RWPE1 (cell line): ENCODE measurements around the gene PCSK2.

Experiments
- CTCF ChIA-PET: fragments of 350-600 bp; sonication (Branson Sonifier 250); formaldehyde crosslinking; extraction: SDS; loops from one replicate; lab custom pipeline; 2021; lab: Yijun Ruan, JAX
- POLR2A ChIA-PET: fragments of 400-600 bp; formaldehyde crosslinking; extraction: SDS; loops from one replicate; lab custom pipeline; 2020; ENCODE audit warnings: antibody characterized with exemption; ENCODE audit not compliant: low non-redundant PET; lab: Yijun Ruan, JAX
- DNase-seq: peaks from one replicate; pipeline ENCODE4 v3.0.0; 2012; ENCODE audit warnings: low spot score
- H3K27ac ChIP-seq: fragments of 450-650 bp; 2 replicates; pipeline ENCODE4 v1.5.1; 2017
- TF ChIP-seq, protein P1 (sequence below): fragments of 450-650 bp; conservative IDR thresholded peaks from 2 replicates; pipeline ENCODE4 v1.5.1; 2017; ENCODE audit warnings: low read depth, mild to moderate bottlenecking

PCSK2 gene

DNA sequence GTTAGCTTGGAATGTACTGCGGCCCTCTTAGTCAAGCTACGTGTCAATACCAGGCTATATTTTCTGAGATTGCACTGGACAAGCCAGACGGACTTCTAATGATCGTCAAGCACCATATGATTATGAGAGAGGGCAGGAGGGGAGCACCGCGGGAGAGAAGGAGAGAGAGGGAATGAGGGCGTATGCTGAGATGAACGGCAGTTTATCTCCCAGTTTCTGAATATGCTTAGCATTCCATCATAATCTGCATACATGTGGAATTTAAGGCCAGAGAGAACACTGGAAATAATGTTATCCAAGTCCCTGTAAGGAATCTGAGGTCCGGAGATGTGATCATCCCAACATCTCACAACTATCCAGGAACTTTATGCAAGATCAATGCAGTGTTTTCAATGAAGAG, 244.1 kb downstream of the PCSK2 start:
- DNase-seq = no peak
- POLR2A ChIA-PET = no interaction called here
- TF ChIP-seq, protein P1, sequence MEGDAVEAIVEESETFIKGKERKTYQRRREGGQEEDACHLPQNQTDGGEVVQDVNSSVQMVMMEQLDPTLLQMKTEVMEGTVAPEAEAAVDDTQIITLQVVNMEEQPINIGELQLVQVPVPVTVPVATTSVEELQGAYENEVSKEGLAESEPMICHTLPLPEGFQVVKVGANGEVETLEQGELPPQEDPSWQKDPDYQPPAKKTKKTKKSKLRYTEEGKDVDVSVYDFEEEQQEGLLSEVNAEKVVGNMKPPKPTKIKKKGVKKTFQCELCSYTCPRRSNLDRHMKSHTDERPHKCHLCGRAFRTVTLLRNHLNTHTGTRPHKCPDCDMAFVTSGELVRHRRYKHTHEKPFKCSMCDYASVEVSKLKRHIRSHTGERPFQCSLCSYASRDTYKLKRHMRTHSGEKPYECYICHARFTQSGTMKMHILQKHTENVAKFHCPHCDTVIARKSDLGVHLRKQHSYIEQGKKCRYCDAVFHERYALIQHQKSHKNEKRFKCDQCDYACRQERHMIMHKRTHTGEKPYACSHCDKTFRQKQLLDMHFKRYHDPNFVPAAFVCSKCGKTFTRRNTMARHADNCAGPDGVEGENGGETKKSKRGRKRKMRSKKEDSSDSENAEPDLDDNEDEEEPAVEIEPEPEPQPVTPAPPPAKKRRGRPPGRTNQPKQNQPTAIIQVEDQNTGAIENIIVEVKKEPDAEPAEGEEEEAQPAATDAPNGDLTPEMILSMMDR = no peak
- CTCF ChIA-PET = no interaction called here
- H3K27ac ChIP-seq = no peak overlapping the region

GRCh38 chr20:17471606-17472187, 244.9 kb downstream of the PCSK2 start:
- ChIA-PET POLR2A (no interaction called here), CTCF (no interaction called here)
- TF ChIP-seq, protein P1 = no peak
- no peak for DNase-seq
- no peak overlapping the region for H3K27ac ChIP-seq

DNA sequence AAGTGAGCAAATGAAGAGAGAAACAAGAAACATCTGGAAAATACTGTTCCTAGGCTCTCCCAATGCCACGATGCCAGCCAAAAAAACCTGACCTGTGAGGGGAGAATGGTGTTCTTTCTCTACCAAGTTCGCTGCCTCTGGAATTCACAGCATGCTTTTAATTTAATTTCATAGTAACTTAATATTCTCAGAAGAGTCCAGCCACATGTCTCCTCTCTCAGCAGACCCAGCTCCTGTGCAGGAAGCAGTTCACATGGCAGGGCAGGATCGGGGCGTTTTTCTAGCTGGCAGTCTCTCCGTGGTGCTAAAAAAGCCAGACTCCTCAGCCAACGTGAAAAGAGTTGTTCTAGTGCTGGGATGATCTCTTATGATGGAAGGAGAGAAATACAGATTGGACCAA, 246.8 kb downstream of the PCSK2 start:
- no peak for DNase-seq
- H3K27ac ChIP-seq = no peak overlapping the region
- TF ChIP-seq, protein P1 = no peak
- POLR2A ChIA-PET = no interaction called here
- CTCF ChIA-PET = no interaction called here

DNA sequence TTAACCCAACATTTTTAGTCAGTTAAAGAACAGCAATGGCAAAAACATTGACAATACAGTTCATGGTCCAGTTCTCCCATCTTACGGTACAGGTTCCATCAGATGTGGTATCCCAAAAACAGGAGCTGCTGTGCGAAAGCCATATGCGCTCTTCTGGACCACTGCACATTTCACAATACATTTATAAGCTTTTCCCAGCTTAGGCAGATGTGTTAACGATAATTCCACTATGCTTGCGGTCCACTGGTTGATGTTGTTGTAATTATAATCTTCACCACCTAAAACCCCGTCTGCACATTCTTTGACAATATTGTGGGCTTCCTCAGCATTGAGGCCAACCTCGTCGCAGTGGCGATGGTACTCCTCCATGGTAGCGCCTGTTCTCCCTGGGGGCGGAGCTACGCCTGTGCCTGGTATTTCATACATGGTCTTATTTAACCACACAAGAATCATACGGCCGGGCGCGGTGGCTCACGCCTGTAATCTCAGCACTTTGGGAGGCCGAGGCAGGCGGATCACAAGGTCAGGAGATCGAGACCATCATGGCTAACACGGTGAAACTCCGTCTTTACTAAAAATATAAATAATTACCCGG, 252.3 kb downstream of the PCSK2 start:
- POLR2A ChIA-PET = no interaction called here
- TF ChIP-seq, protein P1 = no peak
- CTCF ChIA-PET = interaction anchor here (0.7 kb wide), 1 partner anchor 30 kb away, joined by 4 read pairs; no protein-coding TSS in a partner anchor
- DNase-seq = no peak
- no peak overlapping the region for H3K27ac ChIP-seq

DNA sequence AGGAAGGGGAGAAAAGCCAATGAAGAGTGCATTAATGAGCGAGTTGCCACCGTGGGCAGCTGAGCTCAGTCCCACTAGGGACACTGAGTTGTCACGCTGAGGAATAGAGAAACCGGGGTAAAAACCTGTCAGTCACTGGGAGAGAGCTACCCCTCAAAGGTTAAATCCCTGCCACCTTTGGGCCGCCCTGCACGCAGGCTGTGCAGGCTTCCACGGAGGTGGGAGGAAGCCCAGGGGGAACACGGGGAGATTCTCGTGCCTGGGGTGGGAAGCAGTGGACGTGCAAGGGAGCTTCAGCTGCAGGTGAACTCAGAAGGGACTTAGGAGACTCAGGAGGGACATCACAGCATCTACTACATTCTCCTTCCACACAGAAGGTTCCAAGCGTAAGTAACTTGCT, 253.9 kb downstream of the PCSK2 start:
- no peak for DNase-seq
- TF ChIP-seq, protein P1 = no peak
- ChIA-PET POLR2A (no interaction called here), CTCF (no interaction called here)
- H3K27ac ChIP-seq = no peak overlapping the region

DNA sequence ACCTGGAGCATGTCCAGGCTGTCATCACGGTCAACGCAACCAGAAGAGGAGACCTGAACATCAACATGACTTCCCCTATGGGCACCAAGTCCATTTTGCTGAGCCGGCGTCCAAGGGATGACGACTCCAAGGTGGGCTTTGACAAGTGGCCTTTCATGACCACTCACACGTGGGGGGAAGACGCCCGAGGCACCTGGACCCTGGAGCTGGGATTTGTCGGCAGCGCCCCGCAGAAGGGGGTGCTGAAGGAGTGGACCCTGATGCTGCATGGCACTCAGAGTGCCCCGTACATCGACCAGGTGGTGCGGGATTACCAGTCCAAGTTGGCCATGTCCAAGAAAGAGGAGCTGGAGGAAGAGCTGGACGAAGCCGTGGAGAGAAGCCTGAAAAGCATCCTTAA, 254.8 kb downstream of the PCSK2 start:
- no peak overlapping the region for H3K27ac ChIP-seq
- ChIA-PET POLR2A (no interaction called here), CTCF (no interaction called here)
- no peak for DNase-seq
- TF ChIP-seq, protein P1 = no peak
